Fibroblast of pulmonary artery (primary cell): ENCODE data around the gene HOXB9.
A peak's percentile ranks its signal among the peaks of the same experiment; 100 is the strongest.

Experiments used
- DNase-seq: peaks from one replicate; pipeline ENCODE4 v3.0.0-alpha.2; 2010; ENCODE audit warnings: low read depth
- H3K4me3 ChIP-seq: replicated peaks from 2 replicates; pipeline ENCODE4 v1.5.1; 2011; ENCODE audit warnings: low read depth, mild to moderate bottlenecking, control low read depth, low read length, moderate library complexity
- CTCF ChIP-seq: IDR thresholded peaks from 2 replicates; pipeline ENCODE4 v1.5.1; 2011; ENCODE audit warnings: mild to moderate bottlenecking, control low read depth, low read length, inconsistent platforms; ENCODE audit errors: missing control alignments

The HOXB9 gene

GRCh38 chr17:48622857-48623256 lies 3.3 kb downstream of the HOXB9 start:
- H3K4me3 ChIP-seq, result no peak overlapping the region
- TF ChIP-seq CTCF, result no peak

GRCh38 chr17:48621410-48622392 lies 4.5 kb downstream of the HOXB9 start:
- no peak overlapping the region for H3K4me3 ChIP-seq
- no peak for DNase-seq
- no peak for TF ChIP-seq CTCF

More at GRCh38 chr17:48622857-48623256, 3.3 kb downstream of the HOXB9 start:
- DNase-seq, result no peak

- no peak for TF ChIP-seq CTCF
- no peak overlapping the region for H3K4me3 ChIP-seq
- no peak for DNase-seq
Observed at GRCh38 chr17:48620461-48621139, 5.6 kb downstream of the HOXB9 start.

- DNase-seq, result no peak
- no peak for TF ChIP-seq CTCF
- no peak overlapping the region for H3K4me3 ChIP-seq
Observed at GRCh38 chr17:48619826-48620449, 6.2 kb downstream of the HOXB9 start.

- H3K4me3 ChIP-seq, result no peak overlapping the region
- peak; percentile 86 for DNase-seq
- peak; percentile 88 for TF ChIP-seq CTCF
Observed at GRCh38 chr17:48618256-48618896, 7.8 kb downstream of the HOXB9 start.

GRCh38 chr17:48617471-48618255 lies 8.5 kb downstream of the HOXB9 start:
- H3K4me3 ChIP-seq, result no peak overlapping the region
- TF ChIP-seq CTCF, result no peak
- DNase-seq, result no peak
